GM12865 (cell line): Measurements from ENCODE around the gene KPNA6.
A peak's percentile ranks its signal among the peaks of the same experiment; 100 is the strongest.

Experiments used
- DNase-seq: peaks from one replicate; pipeline ENCODE4 v3.0.0; 2010; ENCODE audit warnings: low read depth
- H3K4me3 ChIP-seq: 2 replicates; pipeline ENCODE4 v1.5.1; 2011; ENCODE audit warnings: mild to moderate bottlenecking, low read depth, low read length, control low read depth
- TF ChIP-seq, protein P1 (sequence below): IDR thresholded peaks from 2 replicates; pipeline ENCODE4 v1.5.1; 2011; ENCODE audit warnings: low read length, control low read depth, low read depth, inconsistent platforms; ENCODE audit not compliant: insufficient read depth; ENCODE audit errors: missing control alignments

KPNA6 gene

GRCh38 chr1:32199043-32199716, 91.3 kb downstream of the KPNA6 start:
- TF ChIP-seq, protein P1, sequence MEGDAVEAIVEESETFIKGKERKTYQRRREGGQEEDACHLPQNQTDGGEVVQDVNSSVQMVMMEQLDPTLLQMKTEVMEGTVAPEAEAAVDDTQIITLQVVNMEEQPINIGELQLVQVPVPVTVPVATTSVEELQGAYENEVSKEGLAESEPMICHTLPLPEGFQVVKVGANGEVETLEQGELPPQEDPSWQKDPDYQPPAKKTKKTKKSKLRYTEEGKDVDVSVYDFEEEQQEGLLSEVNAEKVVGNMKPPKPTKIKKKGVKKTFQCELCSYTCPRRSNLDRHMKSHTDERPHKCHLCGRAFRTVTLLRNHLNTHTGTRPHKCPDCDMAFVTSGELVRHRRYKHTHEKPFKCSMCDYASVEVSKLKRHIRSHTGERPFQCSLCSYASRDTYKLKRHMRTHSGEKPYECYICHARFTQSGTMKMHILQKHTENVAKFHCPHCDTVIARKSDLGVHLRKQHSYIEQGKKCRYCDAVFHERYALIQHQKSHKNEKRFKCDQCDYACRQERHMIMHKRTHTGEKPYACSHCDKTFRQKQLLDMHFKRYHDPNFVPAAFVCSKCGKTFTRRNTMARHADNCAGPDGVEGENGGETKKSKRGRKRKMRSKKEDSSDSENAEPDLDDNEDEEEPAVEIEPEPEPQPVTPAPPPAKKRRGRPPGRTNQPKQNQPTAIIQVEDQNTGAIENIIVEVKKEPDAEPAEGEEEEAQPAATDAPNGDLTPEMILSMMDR = no peak
- DNase-seq = no peak
- H3K4me3 ChIP-seq = no peak overlapping the region

GRCh38 chr1:32199717-32200072, 91.8 kb downstream of the KPNA6 start:
- no peak for DNase-seq
- TF ChIP-seq, protein P1 = no peak
- H3K4me3 ChIP-seq = peak overlapping the region; percentile 82

DNA sequence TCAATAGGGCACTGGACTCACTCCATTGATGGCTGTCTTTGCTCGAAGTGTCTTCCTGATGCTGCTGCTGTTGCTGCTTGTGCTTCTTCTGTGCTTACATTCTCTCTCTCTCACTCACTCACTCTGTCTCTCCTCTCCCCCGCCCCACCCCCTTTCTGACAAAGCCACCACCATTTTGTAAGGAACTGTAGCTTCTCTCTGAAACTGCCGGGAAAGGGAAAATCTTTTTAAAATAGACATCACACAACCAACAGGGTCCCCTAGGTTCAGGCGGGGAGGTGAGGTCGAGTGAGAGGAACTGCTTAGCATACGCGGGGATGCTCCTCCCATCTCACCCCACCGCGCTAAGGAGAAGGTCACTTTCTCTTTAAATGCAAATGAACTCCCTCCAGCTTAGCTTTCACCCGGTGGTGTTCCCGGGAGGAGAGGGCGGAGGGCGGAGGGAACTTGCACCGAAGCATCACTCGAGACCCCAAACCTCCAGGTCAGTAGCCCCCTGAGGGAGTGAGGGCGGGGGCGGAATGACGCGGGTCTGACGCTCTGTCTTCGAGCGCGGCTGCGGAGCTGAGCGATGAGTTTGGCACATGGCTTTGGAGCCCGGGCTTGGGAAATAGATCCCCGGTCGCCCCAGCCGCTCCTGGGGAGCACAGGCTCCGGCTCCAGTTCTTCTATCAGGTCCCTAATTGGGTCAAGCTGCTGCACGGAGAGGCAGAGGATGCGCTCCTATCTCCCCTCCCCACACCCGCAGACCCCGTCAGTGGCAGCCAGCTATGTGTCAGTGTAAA, 92.6 kb downstream of the KPNA6 start, which contains the start of gene CCDC28B:
Gene CCDC28B, plus strand, starts transcription at position 370 of the 785 bp plus-strand sequence. CDS start 1,341 bp downstream, outside the sequence.
- DNase-seq = peak; percentile 60
- TF ChIP-seq, protein P1 = no peak

DNA sequence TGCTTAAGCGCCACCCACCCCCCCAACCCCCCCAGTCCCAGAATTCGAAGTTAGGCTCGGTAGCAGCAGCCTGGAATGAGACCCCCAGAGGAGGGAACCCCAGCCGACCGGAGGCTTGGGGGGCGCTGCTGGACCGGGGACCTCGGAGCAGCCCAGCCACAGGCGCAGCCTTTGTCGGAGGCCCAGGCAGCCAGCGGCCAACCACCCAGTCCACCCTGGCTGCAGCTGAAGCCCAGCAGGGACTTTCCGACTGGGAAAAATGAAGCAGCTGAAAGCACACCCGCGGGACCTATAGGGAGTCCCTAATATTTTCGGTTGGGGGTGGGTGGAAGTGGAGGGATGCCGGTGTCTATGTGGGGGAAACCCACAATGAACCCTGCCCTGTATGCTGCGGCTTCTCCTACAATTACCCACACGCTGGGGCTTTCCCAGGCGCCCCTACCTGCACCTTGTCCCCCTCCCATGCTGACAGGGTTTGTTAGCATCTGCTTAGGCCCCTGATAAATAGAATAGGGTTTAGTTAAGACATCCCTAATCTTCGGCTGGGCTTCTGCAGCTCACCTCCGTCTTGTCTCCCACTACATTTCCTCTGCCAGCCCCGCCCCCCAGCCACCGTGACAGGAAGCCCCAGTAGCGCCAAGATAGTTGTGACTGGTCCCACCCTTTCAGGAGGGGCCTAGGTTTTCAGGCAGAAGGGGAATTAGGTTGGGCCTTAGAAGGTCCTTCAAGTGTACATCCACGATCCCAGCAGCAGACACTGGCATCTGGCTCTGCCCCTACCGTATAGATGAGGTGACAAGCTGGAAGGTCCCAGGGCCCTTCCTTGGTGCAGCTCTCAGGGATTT, 93.4 kb downstream of the KPNA6 start:
- DNase-seq = peak; percentile 85
- TF ChIP-seq, protein P1 = no peak
- peak overlapping the region; percentile 82 for H3K4me3 ChIP-seq

More for the DNA sequence above, 92.6 kb downstream of the KPNA6 start, which contains the start of gene CCDC28B:
- H3K4me3 ChIP-seq = peak within 1 kb of the TSS; percentile 82

GRCh38 chr1:32204943-32205361, 97.1 kb downstream of the KPNA6 start:
- peak overlapping the region; percentile 87 for H3K4me3 ChIP-seq
- DNase-seq = no peak
- TF ChIP-seq, protein P1 = no peak
